H1 (cell line): ENCODE measurements around the gene PPP1R12C.

Source experiments
- ATF3 ChIP-seq: IDR thresholded peaks from 2 replicates; pipeline ENCODE4 v1.6.1; 2011; ENCODE audit warnings: low read depth, mild to moderate bottlenecking, low read length; ENCODE audit not compliant: insufficient read depth
- CTCF ChIP-seq, 3 experiments: IDR thresholded peaks; 1 replicate in 2 of 3; 2 replicates in 1 of 3; pipeline versions ENCODE4 v1.5.1 to v1.6.1; 2011; ENCODE audit warnings: low read length in 3 of 3, mild to moderate bottlenecking in 3 of 3, inconsistent platforms in 2 of 3, low read depth in 1 of 3, moderate library complexity in 1 of 3; ENCODE audit not compliant: insufficient read depth in 1 of 3; ENCODE audit errors: control extremely low read depth in 1 of 3
- EZH2 ChIP-seq: fragments of 200-600 bp; sonication (generic); IDR thresholded peaks from 2 replicates; pipeline ENCODE4 v1.7.1; 2012; ENCODE audit warnings: low read depth, mild to moderate bottlenecking, moderate library complexity, low read length, inconsistent platforms; ENCODE audit not compliant: severe bottlenecking
- GABPA ChIP-seq: IDR thresholded peaks from 2 replicates; pipeline ENCODE4 v1.6.1; 2011; ENCODE audit warnings: mild to moderate bottlenecking, low read length, moderate library complexity, borderline replicate concordance; ENCODE audit not compliant: insufficient read depth
- GTF2F1 ChIP-seq: IDR thresholded peaks from 2 replicates; pipeline ENCODE4 v1.6.1; 2012; ENCODE audit warnings: low read depth, low read length, improper control_type of control experiment, borderline replicate concordance
- NRF1 ChIP-seq: IDR thresholded peaks from 2 replicates; pipeline ENCODE4 v1.6.1; 2011; ENCODE audit warnings: mild to moderate bottlenecking, low read depth, low read length, improper control_type of control experiment
- POLR2A ChIP-seq, 2 experiments: IDR thresholded peaks; 1 replicate in 1 of 2; 2 replicates in 1 of 2; pipeline ENCODE4 v1.6.1; 2011; ENCODE audit warnings: low read depth in 2 of 2, low read length in 2 of 2, mild to moderate bottlenecking in 2 of 2; ENCODE audit errors: control extremely low read depth in 1 of 2
- RNF2 ChIP-seq: fragments of 200-900, 300-1000 bp; sonication (generic); IDR thresholded peaks from 2 replicates; pipeline ENCODE4 v1.7.1; 2016; ENCODE audit warnings: borderline replicate concordance, low read depth, mild to moderate bottlenecking, antibody characterized with exemption, low read length; ENCODE audit not compliant: poor library complexity, severe bottlenecking; ENCODE audit errors: missing control alignments
- USF2 ChIP-seq: IDR thresholded peaks from 2 replicates; pipeline ENCODE4 v1.6.1; 2011; ENCODE audit warnings: low read length, improper control_type of control experiment
- ZNF274 ChIP-seq: IDR thresholded peaks from 2 replicates; pipeline ENCODE4 v1.7.0; 2012; ENCODE audit warnings: low read length, borderline replicate concordance; ENCODE audit errors: extremely low read depth

- TF ChIP-seq ATF3 = no peak
- no peak for TF ChIP-seq CTCF (IDR thresholded peaks at IDR 0.05; ENCODE audit: control extremely low read depth in 1 of 3, insufficient read depth in 1 of 3, low read depth in 1 of 3, low read length in 3 of 3)
- no peak for TF ChIP-seq EZH2
- TF ChIP-seq POLR2A (IDR thresholded peaks at IDR 0.05; ENCODE audit: control extremely low read depth in 1 of 2, low read depth in 2 of 2, low read length in 2 of 2) = no peak
- TF ChIP-seq GABPA = no peak
- TF ChIP-seq ZNF274 = no peak
- no peak for TF ChIP-seq RNF2
- no peak for TF ChIP-seq NRF1
- no peak for TF ChIP-seq USF2
- no peak for TF ChIP-seq GTF2F1
Measured at GRCh38 chr19:55069865-55070197, 47.6 kb downstream of the PPP1R12C start.
